Tibial nerve (tissue), 3 donors: ENCODE data around the gene PHF12.

Experiments
- CTCF ChIP-seq, 5 experiments: fragments of 200-600 bp in 3 of 5; fragments of 450-650 bp in 2 of 5; sonication (generic) in 3 of 5; IDR thresholded peaks; one replicate each; pipeline ENCODE4 v1.5.1; 2016 to 2019; ENCODE audit warnings: antibody characterized with exemption in 5 of 5, mild to moderate bottlenecking in 3 of 5, moderate library complexity in 2 of 5
- POLR2A ChIP-seq, 2 donors: fragments of 450-650 bp; IDR thresholded peaks; one replicate each; pipeline ENCODE4 v1.6.1; 2017; ENCODE audit warnings: antibody characterized with exemption in 2 of 2, mild to moderate bottlenecking in 2 of 2, moderate library complexity in 2 of 2

DNA sequence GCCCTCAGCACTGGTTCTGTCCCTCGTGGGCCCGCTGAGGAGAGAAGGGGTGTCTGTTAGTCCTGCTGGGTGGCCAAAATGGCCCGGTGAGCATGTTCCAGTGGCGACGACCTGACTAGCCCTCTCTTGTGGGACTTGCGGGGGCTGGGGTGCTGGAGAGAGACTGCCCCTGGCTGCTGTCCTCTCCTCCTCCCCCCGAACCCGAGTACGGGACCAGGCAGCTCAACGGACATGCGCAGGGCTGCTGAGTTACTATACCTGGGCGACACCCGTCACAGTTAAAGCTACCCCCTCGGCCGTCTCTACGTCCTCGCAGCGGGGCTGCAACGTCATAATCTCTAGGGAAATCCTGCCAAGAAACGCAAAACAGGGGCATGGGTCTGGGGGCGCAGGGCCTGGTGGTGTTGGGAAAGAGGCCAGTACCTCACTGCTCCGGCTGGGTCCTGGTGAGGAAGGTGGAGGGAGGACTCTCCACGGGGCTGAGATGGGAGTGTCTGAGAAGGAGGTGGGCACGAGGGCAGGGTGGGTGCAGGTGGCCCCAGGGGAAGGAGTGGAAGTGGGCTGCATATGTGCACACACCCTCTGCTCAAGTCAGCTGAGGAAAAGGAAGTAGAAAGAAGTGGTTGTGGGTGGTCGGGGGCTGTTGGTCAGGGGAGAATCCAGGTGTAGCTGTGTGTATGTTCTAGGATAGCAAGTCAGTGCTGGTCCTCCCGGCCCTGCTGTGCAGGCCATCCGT is 67.2 kb downstream of the PHF12 start:
- TF ChIP-seq CTCF (IDR thresholded peaks at IDR 0.05) (no peak), POLR2A (IDR thresholded peaks at IDR 0.05) (no peak)
